Bronchial epithelial cell (primary cell): Measurements from ENCODE around the gene THRB. TPM values are rescaled to one million over a fixed set of nuclear protein-coding genes. Genes with fewer than 3 reads are reported as not detected.

Experiments used
- DNase-seq: peaks from one replicate; pipeline ENCODE4 v3.0.0-alpha.2; 2010; ENCODE audit warnings: low read depth
- FAIRE-seq: peaks from 2 replicates; lab custom pipeline; 2011; peaks lifted over from hg19 to GRCh38; lab: Jason Lieb, UNC
- H3K27me3 ChIP-seq: 2 replicates; pipeline ENCODE4 v1.5.1; 2011; ENCODE audit warnings: low read length; ENCODE audit not compliant: control insufficient read depth, insufficient read depth
- H3K36me3 ChIP-seq: 2 replicates; pipeline ENCODE4 v1.5.1; 2011; ENCODE audit warnings: low read length; ENCODE audit not compliant: control insufficient read depth, insufficient read depth
- H3K4me3 ChIP-seq: 2 replicates; pipeline ENCODE4 v1.5.1; 2011; ENCODE audit warnings: mild to moderate bottlenecking, low read depth, low read length, control low read depth
- CTCF ChIP-seq: IDR thresholded peaks from 2 replicates; pipeline ENCODE4 v1.5.1; 2011; ENCODE audit warnings: mild to moderate bottlenecking, moderate library complexity, low read length, control low read depth, inconsistent platforms; ENCODE audit not compliant: insufficient read depth, severe bottlenecking
- total RNA-seq: library from RNA; depleted of rRNA; stranded (reverse); fragments of >200 nt; gene quantifications from 2 replicates; pipeline ENCODE4 v1.2.1, GENCODE V29; 2014

Gene THRB
- total RNA-seq, 1 donor from 2014 or later: 7.6 TPM

GRCh38 chr3:24393316-24393715 lies 101.3 kb downstream of the THRB start:
- Histone ChIP-seq H3K27me3 (no peaks in the 10 kb centered on the region), H3K4me3 (no peak overlapping the region), H3K36me3 (no peaks in the 10 kb centered on the region)
- no peak for TF ChIP-seq CTCF
- DNase-seq (no peak), FAIRE-seq (no peak)

- Histone ChIP-seq H3K27me3 (no peaks in the 10 kb centered on the region), H3K4me3 (no peak overlapping the region), H3K36me3 (no peaks in the 10 kb centered on the region)
- no peak for DNase-seq
- TF ChIP-seq CTCF: no peak
- no peak for FAIRE-seq
Measured at GRCh38 chr3:24390169-24391130, 104.2 kb downstream of the THRB start.

GRCh38 chr3:24389108-24390090 lies 105.3 kb downstream of the THRB start:
- H3K36me3 ChIP-seq: no peaks in the 10 kb centered on the region
- DNase-seq: peak; percentile 44
- no peak for TF ChIP-seq CTCF
- no peak overlapping the region for H3K4me3 ChIP-seq
- H3K27me3 ChIP-seq: no peaks in the 10 kb centered on the region
- no peak for FAIRE-seq

GRCh38 chr3:24388611-24389010 lies 106.0 kb downstream of the THRB start:
- peak; percentile 35 for DNase-seq
- no peak overlapping the region for H3K4me3 ChIP-seq
- peak; percentile 55 for FAIRE-seq
- no peak for TF ChIP-seq CTCF
- H3K36me3 ChIP-seq: no peaks in the 10 kb centered on the region
- H3K27me3 ChIP-seq: no peaks in the 10 kb centered on the region

GRCh38 chr3:24388159-24388558 lies 106.5 kb downstream of the THRB start:
- Histone ChIP-seq H3K27me3 (no peaks in the 10 kb centered on the region), H3K36me3 (no peaks in the 10 kb centered on the region), H3K4me3 (no peak overlapping the region)
- no peak for TF ChIP-seq CTCF
- DNase-seq (no peak), FAIRE-seq (no peak)
